K562 (cell line): ENCODE results near the gene MFSD6. TPM values are rescaled to one million over a fixed set of nuclear protein-coding genes. Genes with fewer than 3 reads are reported as not detected.
A peak's percentile ranks its signal among the peaks of the same experiment; 100 is the strongest.

Experiments used
- ATAC-seq: fragments of 200-7000 bp; cut with Tn5 transposase; 3 replicates; pipeline ENCODE4 v1.9.1; 2020; ENCODE audit warnings: moderate library complexity
- BruUV-seq: library from RNA; stranded (reverse); fragments of 400-500 nt; replicated peaks from 2 replicates; lab custom pipeline; 2021; lab: Mats Ljungman, UMichigan
- CTCF ChIA-PET: fragments of 300-600 bp; formaldehyde crosslinking; extraction: SDS; loops from one replicate; lab custom pipeline; 2021; ENCODE audit warnings: low intra/inter-chr PET ratio; lab: Yijun Ruan, JAX
- POLR2A ChIA-PET: fragments of 300-600, 350-650 bp; sonication (Branson Sonifier 250); formaldehyde crosslinking; extraction: SDS; loops from one replicate; lab custom pipeline; 2021; ENCODE audit warnings: antibody characterized with exemption, inconsistent platforms; lab: Yijun Ruan, JAX
- DNase-seq, 4 experiments: peaks; one replicate each; pipeline versions ENCODE4 v3.0.0 to v3.0.0-alpha.2; 2011 to 2018; ENCODE audit warnings: low spot score in 3 of 4, mixed read lengths in 3 of 4; ENCODE audit errors: extremely low read depth in 1 of 4
- FAIRE-seq: peaks from 2 replicates; lab custom pipeline; 2011; peaks lifted over from hg19 to GRCh38; lab: Jason Lieb, UNC
- H2AFZ ChIP-seq: 2 replicates; pipeline ENCODE4 v1.6.0; 2011; ENCODE audit warnings: low read depth, low read length, control low read depth, inconsistent platforms
- H3K27ac ChIP-seq: fragments of 200-600 bp; 3 replicates; pipeline ENCODE4 v1.8.0; 2011; ENCODE audit warnings: low read depth, mild to moderate bottlenecking, control low read depth, inconsistent platforms, low read length, moderate library complexity, mixed read lengths; ENCODE audit errors: extremely low read depth
- H3K27me3 ChIP-seq, 2 experiments: fragments of 300-600 bp in 1 of 2; 2 replicates in 1 of 2; 3 replicates in 1 of 2; pipeline versions ENCODE4 v1.6.0 to v1.8.0; 2011; ENCODE audit warnings: inconsistent platforms in 2 of 2, low read length in 2 of 2, mild to moderate bottlenecking in 1 of 2, mixed read lengths in 1 of 2, moderate library complexity in 1 of 2; ENCODE audit not compliant: control insufficient read depth in 2 of 2, insufficient read depth in 2 of 2
- H3K36me3 ChIP-seq: fragments of 300-600 bp; 3 replicates; pipeline ENCODE4 v1.8.0; 2011; ENCODE audit warnings: mild to moderate bottlenecking, low read length, inconsistent platforms; ENCODE audit not compliant: control insufficient read depth, insufficient read depth
- H3K4me1 ChIP-seq, 2 experiments: fragments of 200-600 bp in 1 of 2; replicated peaks in 1 of 2; 2 replicates in 1 of 2; 3 replicates in 1 of 2; pipeline versions ENCODE4 v1.5.1 to v1.8.0; 2011; ENCODE audit warnings: inconsistent platforms in 2 of 2, low read length in 2 of 2, mild to moderate bottlenecking in 1 of 2, mixed read lengths in 1 of 2, moderate library complexity in 1 of 2; ENCODE audit not compliant: control insufficient read depth in 2 of 2, insufficient read depth in 2 of 2
- H3K4me2 ChIP-seq: 2 replicates; pipeline ENCODE4 v1.6.1; 2011; ENCODE audit warnings: low read length, control low read depth, inconsistent platforms, mixed read lengths; ENCODE audit not compliant: insufficient read depth
- H3K4me3 ChIP-seq: fragments of 200-600 bp; sonication (generic), shearing (Covaris generic); 2 replicates; pipeline ENCODE4 v1.5.1; 2016; ENCODE audit warnings: control low read depth, inconsistent platforms
- H3K79me2 ChIP-seq: fragments of 200-600 bp; 3 replicates; pipeline ENCODE4 v1.8.0; 2011; ENCODE audit warnings: low read length, inconsistent platforms; ENCODE audit not compliant: control insufficient read depth, insufficient read depth
- H3K9ac ChIP-seq, 2 experiments: 2 replicates each; pipeline versions ENCODE4 v1.6.0 to v1.6.1; 2011; ENCODE audit warnings: low read depth in 2 of 2, low read length in 2 of 2, control low read depth in 1 of 2, inconsistent platforms in 1 of 2, mild to moderate bottlenecking in 1 of 2, mixed read lengths in 1 of 2; ENCODE audit not compliant: insufficient read depth in 1 of 2
- H3K9me1 ChIP-seq: one replicate; pipeline ENCODE4 v1.6.0; 2011; ENCODE audit warnings: inconsistent platforms, mild to moderate bottlenecking, low read length, moderate library complexity; ENCODE audit not compliant: control insufficient read depth, insufficient read depth
- H3K9me3 ChIP-seq: replicated peaks from 2 replicates; pipeline ENCODE4 v1.5.1; 2011; ENCODE audit warnings: low read depth, low read length, inconsistent platforms; ENCODE audit not compliant: control insufficient read depth, insufficient read depth
- H4K20me1 ChIP-seq: replicated peaks from 2 replicates; pipeline ENCODE4 v1.6.1; 2011; ENCODE audit warnings: low read length, inconsistent platforms, mixed read lengths; ENCODE audit not compliant: control insufficient read depth, insufficient read depth
- BMI1 ChIP-seq: fragments of 150-350 bp; IDR thresholded peaks from 2 replicates; pipeline ENCODE4 v1.6.1; 2014; ENCODE audit warnings: low read length
- HDAC6 ChIP-seq: IDR thresholded peaks from 2 replicates; pipeline ENCODE4 v1.6.1; 2012; ENCODE audit warnings: low read depth, mild to moderate bottlenecking, control low read depth, inconsistent platforms, low read length, moderate library complexity
- KAT7 ChIP-seq: sonication (generic); formaldehyde crosslinking; IDR thresholded peaks from 2 replicates; pipeline ENCODE4 v1.8.0; 2022; ENCODE audit warnings: missing genetic modification reagents, mild to moderate bottlenecking, borderline replicate concordance
- PHF20 ChIP-seq: fragments of 450-650 bp; IDR thresholded peaks from 2 replicates; pipeline ENCODE4 v1.6.1; 2018; ENCODE audit not compliant: partially characterized antibody
- SRSF1 ChIP-seq: fragments of 200-400 bp; formaldehyde crosslinking; IDR thresholded peaks from 2 replicates; pipeline ENCODE4 v1.6.1; 2017; ENCODE audit warnings: mild to moderate bottlenecking, low read depth, low read length, moderate library complexity
- SRSF7 ChIP-seq: fragments of 200-400 bp; formaldehyde crosslinking; optimal IDR thresholded peaks from 2 replicates; pipeline ENCODE3; 2017; ENCODE audit warnings: mild to moderate bottlenecking, low read depth, low read length
- TRIM24 ChIP-seq, 2 experiments: fragments of 450-650 bp; IDR thresholded peaks; 2 replicates each; pipeline ENCODE4 v1.6.1; 2016
- YBX1 ChIP-seq: fragments of 450-650 bp; IDR thresholded peaks from 2 replicates; pipeline ENCODE4 v1.7.1; 2016; ENCODE audit warnings: mild to moderate bottlenecking
- YY1 ChIP-seq, 3 experiments: IDR thresholded peaks; 2 replicates each; pipeline ENCODE4 v1.6.1; 2011; ENCODE audit warnings: low read length in 2 of 3, mild to moderate bottlenecking in 2 of 3, moderate library complexity in 2 of 3, borderline replicate concordance in 1 of 3, control low read depth in 1 of 3, low read depth in 1 of 3; ENCODE audit not compliant: insufficient read depth in 3 of 3, insufficient replicate concordance in 2 of 3, control insufficient read depth in 1 of 3, insufficient read length in 1 of 3; ENCODE audit errors: extremely low read depth in 1 of 3
- ZNF584 ChIP-seq: fragments of 200-800 bp; sonication (Bioruptor generic); IDR thresholded peaks from 2 replicates; pipeline ENCODE4 v1.6.1; 2016; ENCODE audit warnings: low read depth, mild to moderate bottlenecking, missing genetic modification characterization, missing compliant biosample characterization
- WGBS: fragments of 100-300 bp; shearing (Covaris generic); methylation state at CpG from one replicate; pipeline ENCODE4 v1.1.6; 2016; ENCODE audit warnings: low coverage, mixed read lengths; ENCODE audit not compliant: insufficient coverage; ENCODE audit errors: missing lambda C conversion rate; 5-methylcytosine and 5-hydroxymethylcytosine counted together
- in situ Hi-C: fragments of 300-500 bp; cut with MboI; formaldehyde crosslinking; loops from 4 replicates; pipeline ENCODE4 v1.15.0; 2018; ENCODE audit warnings: inconsistent platforms, mixed read lengths
- intact Hi-C: fragments of 100-400 bp; cut with micrococcal nuclease; formaldehyde crosslinking; loops from 2 replicates; pipeline ENCODE4 v1.14.2; 2022
- polyA plus RNA-seq, 8 experiments: library from polyadenylated mRNA; depleted of rRNA in 4 of 8; stranded (reverse) in 5 of 8; unstranded in 3 of 8; fragments of >200 nt; fragmentation: Nextera tagmentation in 2 of 8; fragmentation: Illumina TruSeq in 1 of 8; extraction: Ambion mirVana in 2 of 8; extraction: Trizol in 1 of 8; gene quantifications; 2 replicates each; pipeline versions ENCODE4 v1.2.1 to v1.2.3, GENCODE V29; 2011 to 2014; ENCODE audit warnings: inconsistent platforms in 1 of 8, missing spikeins in 1 of 8
- total RNA-seq, 7 experiments: library from RNA; depleted of rRNA in 6 of 7; stranded (reverse); fragments of >200 nt in 6 of 7; fragmentation: Illumina TruSeq in 2 of 7; extraction: Trizol in 2 of 7; gene quantifications; 2 replicates each; pipeline versions ENCODE4 v1.2.1 to v1.2.3, GENCODE V29; 2011 to 2021; ENCODE audit warnings: low replicate concordance in 1 of 7
- TF ChIP-seq, protein P1 (sequence below), 2 experiments: IDR thresholded peaks; 2 replicates each; pipeline ENCODE4 v1.6.1; 2012; ENCODE audit warnings: improper control_type of control experiment in 2 of 2, low read depth in 2 of 2, low read length in 2 of 2, borderline replicate concordance in 1 of 2
- TF ChIP-seq, protein P2 (sequence below): fragments of 450-650 bp; formaldehyde crosslinking; IDR thresholded peaks from 2 replicates; pipeline ENCODE4 v1.4.0; 2020; ENCODE audit warnings: mild to moderate bottlenecking, mixed read lengths
- TF ChIP-seq, protein P3 (sequence below), 2 experiments: fragments of 450-650 bp; IDR thresholded peaks; 2 replicates each; pipeline ENCODE4 v1.6.1; 2018; ENCODE audit warnings: mild to moderate bottlenecking in 2 of 2, low read depth in 1 of 2; ENCODE audit not compliant: partially characterized antibody in 2 of 2

MFSD6 gene
- total and polyA plus RNA-seq, 9 of the 15 experiments (the other 6 are each of a cell fraction or from before 2014, with no cell fraction given), result 1.1 to 7.9 (median 4.4) TPM

DNA sequence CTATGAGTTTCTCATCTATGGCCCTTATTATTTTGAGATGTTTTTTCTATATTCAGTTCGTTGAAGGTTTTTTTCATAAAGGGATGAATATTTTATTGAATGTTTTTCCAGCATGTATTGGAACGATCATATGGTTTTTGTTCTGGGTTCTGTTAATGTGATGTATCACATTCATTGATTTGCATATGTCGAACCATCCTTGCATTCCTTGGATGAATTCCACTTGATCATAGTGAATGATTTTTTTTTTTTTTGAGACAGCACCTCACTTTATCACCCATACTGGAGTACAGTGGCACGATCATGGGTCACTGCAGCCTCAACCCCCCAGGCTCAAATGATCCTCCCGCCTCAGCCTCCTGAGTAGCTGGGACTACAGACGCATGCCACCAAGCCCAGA lies 131.9 kb downstream of the MFSD6 start (continued):
- TF ChIP-seq, protein P1, sequence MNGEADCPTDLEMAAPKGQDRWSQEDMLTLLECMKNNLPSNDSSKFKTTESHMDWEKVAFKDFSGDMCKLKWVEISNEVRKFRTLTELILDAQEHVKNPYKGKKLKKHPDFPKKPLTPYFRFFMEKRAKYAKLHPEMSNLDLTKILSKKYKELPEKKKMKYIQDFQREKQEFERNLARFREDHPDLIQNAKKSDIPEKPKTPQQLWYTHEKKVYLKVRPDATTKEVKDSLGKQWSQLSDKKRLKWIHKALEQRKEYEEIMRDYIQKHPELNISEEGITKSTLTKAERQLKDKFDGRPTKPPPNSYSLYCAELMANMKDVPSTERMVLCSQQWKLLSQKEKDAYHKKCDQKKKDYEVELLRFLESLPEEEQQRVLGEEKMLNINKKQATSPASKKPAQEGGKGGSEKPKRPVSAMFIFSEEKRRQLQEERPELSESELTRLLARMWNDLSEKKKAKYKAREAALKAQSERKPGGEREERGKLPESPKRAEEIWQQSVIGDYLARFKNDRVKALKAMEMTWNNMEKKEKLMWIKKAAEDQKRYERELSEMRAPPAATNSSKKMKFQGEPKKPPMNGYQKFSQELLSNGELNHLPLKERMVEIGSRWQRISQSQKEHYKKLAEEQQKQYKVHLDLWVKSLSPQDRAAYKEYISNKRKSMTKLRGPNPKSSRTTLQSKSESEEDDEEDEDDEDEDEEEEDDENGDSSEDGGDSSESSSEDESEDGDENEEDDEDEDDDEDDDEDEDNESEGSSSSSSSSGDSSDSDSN (IDR thresholded peaks at IDR 0.05; ENCODE audit: borderline replicate concordance in 1 of 2, low read depth in 2 of 2, low read length in 2 of 2), result no peak
- TF ChIP-seq PHF20, result no peak
- no peak for TF ChIP-seq YY1 (IDR thresholded peaks at IDR 0.05; ENCODE audit: borderline replicate concordance in 1 of 3, control insufficient read depth in 1 of 3, extremely low read depth in 1 of 3, insufficient read depth in 3 of 3, insufficient read length in 1 of 3, insufficient replicate concordance in 2 of 3, low read depth in 1 of 3, low read length in 2 of 3)
- TF ChIP-seq SRSF7, result no peak
- no peak for TF ChIP-seq HDAC6
- no peak for TF ChIP-seq KAT7 (CRISPR knock-in tag)
- TF ChIP-seq TRIM24 (IDR thresholded peaks at IDR 0.05), result peak; percentile 10 to 59; a peak in 2 of 4 replicates
- TF ChIP-seq, all 486 proteins: peak for 7

DNA sequence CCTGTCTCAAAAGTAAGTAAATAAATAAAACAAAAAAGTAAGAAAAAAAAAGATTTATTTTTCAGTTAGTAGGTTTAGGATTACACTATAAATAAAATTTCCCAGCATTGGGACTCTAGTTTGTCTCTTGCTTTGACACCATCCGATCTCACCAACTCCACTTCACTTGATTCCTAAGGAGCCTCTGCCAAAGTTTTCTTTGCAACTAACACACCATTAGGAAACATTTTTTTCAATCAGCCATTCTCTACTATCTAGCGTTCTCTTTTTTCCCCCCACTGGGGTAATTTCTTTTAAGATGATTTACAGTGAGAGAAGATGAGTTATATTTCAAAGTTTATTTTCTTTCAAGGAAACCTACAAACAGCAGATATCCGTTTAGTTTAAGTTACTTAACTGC lies 136.9 kb downstream of the MFSD6 start:
- no peaks in the 10 kb centered on the region for H3K79me2 ChIP-seq
- ChIA-PET POLR2A (no interaction called here), CTCF (no interaction called here)
- no peak overlapping the region for H2AFZ ChIP-seq
- H3K4me3 ChIP-seq, result no peak overlapping the region
- H3K27ac ChIP-seq, result no peak overlapping the region
- H3K36me3 ChIP-seq, result no peaks in the 10 kb centered on the region
- intact Hi-C loops (no loop called here), in situ Hi-C loops (no loop called here)
- H3K27me3 ChIP-seq, result no peaks in the 10 kb centered on the region
- no peak overlapping the region for H3K4me2 ChIP-seq
- no peaks in the 10 kb centered on the region for H3K9me1 ChIP-seq
- no TSS peak for BruUV-seq
- H3K4me1 ChIP-seq, result no peaks in the 10 kb centered on the region
- peaks cover 6% of the 10 kb centered on the region; the same call in 1 of the 2 replicates for H3K9me3 ChIP-seq
- H4K20me1 ChIP-seq, result no peaks in the 10 kb centered on the region
- ATAC-seq (no peak), FAIRE-seq (no peak), DNase-seq (no peak)
- WGBS, result 59% methylated on average over 3 of the region's 3 CpGs
- H3K9ac ChIP-seq, result no peak overlapping the region
- no peak for TF ChIP-seq ZNF584 (CRISPR knock-in tag)
- TF ChIP-seq YBX1, result no peak
- TF ChIP-seq, protein P2, sequence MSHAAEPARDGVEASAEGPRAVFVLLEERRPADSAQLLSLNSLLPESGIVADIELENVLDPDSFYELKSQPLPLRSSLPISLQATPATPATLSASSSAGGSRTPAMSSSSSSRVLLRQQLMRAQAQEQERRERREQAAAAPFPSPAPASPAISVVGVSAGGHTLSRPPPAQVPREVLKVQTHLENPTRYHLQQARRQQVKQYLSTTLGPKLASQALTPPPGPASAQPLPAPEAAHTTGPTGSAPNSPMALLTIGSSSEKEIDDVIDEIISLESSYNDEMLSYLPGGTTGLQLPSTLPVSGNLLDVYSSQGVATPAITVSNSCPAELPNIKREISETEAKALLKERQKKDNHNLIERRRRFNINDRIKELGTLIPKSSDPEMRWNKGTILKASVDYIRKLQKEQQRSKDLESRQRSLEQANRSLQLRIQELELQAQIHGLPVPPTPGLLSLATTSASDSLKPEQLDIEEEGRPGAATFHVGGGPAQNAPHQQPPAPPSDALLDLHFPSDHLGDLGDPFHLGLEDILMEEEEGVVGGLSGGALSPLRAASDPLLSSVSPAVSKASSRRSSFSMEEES, result no peak
- no peak for TF ChIP-seq SRSF1
- TF ChIP-seq, protein P3, sequence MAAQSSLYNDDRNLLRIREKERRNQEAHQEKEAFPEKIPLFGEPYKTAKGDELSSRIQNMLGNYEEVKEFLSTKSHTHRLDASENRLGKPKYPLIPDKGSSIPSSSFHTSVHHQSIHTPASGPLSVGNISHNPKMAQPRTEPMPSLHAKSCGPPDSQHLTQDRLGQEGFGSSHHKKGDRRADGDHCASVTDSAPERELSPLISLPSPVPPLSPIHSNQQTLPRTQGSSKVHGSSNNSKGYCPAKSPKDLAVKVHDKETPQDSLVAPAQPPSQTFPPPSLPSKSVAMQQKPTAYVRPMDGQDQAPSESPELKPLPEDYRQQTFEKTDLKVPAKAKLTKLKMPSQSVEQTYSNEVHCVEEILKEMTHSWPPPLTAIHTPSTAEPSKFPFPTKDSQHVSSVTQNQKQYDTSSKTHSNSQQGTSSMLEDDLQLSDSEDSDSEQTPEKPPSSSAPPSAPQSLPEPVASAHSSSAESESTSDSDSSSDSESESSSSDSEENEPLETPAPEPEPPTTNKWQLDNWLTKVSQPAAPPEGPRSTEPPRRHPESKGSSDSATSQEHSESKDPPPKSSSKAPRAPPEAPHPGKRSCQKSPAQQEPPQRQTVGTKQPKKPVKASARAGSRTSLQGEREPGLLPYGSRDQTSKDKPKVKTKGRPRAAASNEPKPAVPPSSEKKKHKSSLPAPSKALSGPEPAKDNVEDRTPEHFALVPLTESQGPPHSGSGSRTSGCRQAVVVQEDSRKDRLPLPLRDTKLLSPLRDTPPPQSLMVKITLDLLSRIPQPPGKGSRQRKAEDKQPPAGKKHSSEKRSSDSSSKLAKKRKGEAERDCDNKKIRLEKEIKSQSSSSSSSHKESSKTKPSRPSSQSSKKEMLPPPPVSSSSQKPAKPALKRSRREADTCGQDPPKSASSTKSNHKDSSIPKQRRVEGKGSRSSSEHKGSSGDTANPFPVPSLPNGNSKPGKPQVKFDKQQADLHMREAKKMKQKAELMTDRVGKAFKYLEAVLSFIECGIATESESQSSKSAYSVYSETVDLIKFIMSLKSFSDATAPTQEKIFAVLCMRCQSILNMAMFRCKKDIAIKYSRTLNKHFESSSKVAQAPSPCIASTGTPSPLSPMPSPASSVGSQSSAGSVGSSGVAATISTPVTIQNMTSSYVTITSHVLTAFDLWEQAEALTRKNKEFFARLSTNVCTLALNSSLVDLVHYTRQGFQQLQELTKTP (IDR thresholded peaks at IDR 0.05; ENCODE audit: low read depth in 1 of 2, partially characterized antibody in 2 of 2), result no peak
- no peak for TF ChIP-seq BMI1
